OCI-LY3 (cell line): ENCODE data around the gene CNGB1.

Experiments used
- CTCF ChIP-seq: fragments of 200-600, 300-600 bp; sonication (generic); IDR thresholded peaks from 2 replicates; pipeline ENCODE4 v1.5.1; 2014; ENCODE audit warnings: antibody characterized with exemption, low read length, low read depth
- EZH2phosphoT487 ChIP-seq: fragments of 200-600 bp; shearing (Covaris generic); IDR thresholded peaks from 2 replicates; pipeline ENCODE4 v1.6.1; 2018; ENCODE audit warnings: antibody characterized with exemption, mixed run types, low read depth

- no peak for TF ChIP-seq CTCF
- TF ChIP-seq EZH2phosphoT487 = no peak
These were observed 21.2 kb downstream of the CNGB1 start for GRCh38 chr16:57949595-57950238.
